GM21515 (cell line): Measurements from ENCODE around the gene CMTM8.
"Not testable (repeated sequence)": the region's sequence is repeated elsewhere in the genome, so short reads cannot be mapped to it uniquely, and the experiment has no call there.

Experiments
- ATAC-seq: cut with Tn5 transposase; IDR thresholded peaks from one replicate; pipeline ENCODE4 v1.9.1; 2021; ENCODE audit not compliant: unreplicated experiment

CMTM8 gene

GRCh38 chr3:32228743-32229142 is 9.7 kb upstream of the CMTM8 start:
- not testable (repeated sequence) for ATAC-seq

- ATAC-seq: no peak
Measured at GRCh38 chr3:32229565-32229964, 8.9 kb upstream of the CMTM8 start.

- ATAC-seq: no peak
Measured at GRCh38 chr3:32236377-32236776, 2.1 kb upstream of the CMTM8 start.

GRCh38 chr3:32237670-32238452 is 619 bp upstream of the CMTM8 start:
- ATAC-seq: no peak

- no peak for ATAC-seq
Measured at GRCh38 chr3:32239307-32240158, 1.1 kb downstream of the CMTM8 start.

- peak; percentile 45 for ATAC-seq
Measured at GRCh38 chr3:32240159-32240545, 1.7 kb downstream of the CMTM8 start.

- ATAC-seq: no peak
Measured at GRCh38 chr3:32241100-32241499, 2.6 kb downstream of the CMTM8 start.

GRCh38 chr3:32243519-32243918 is 5.0 kb downstream of the CMTM8 start:
- no peak for ATAC-seq

- ATAC-seq: no peak
Measured at GRCh38 chr3:32245200-32245599, 6.7 kb downstream of the CMTM8 start.

GRCh38 chr3:32246079-32246675 is 7.7 kb downstream of the CMTM8 start:
- ATAC-seq: no peak

GRCh38 chr3:32249184-32249782 is 10.8 kb downstream of the CMTM8 start:
- ATAC-seq: no peak

- ATAC-seq: no peak
Measured at GRCh38 chr3:32254268-32254667, 15.8 kb downstream of the CMTM8 start.

GRCh38 chr3:32255345-32255744 is 16.9 kb downstream of the CMTM8 start:
- no peak for ATAC-seq

- no peak for ATAC-seq
Measured at GRCh38 chr3:32256206-32256605, 17.7 kb downstream of the CMTM8 start.

- no peak for ATAC-seq
Measured at GRCh38 chr3:32257042-32257441, 18.6 kb downstream of the CMTM8 start.

- no peak for ATAC-seq
Measured at GRCh38 chr3:32257641-32258438, 19.4 kb downstream of the CMTM8 start.

- ATAC-seq: no peak
Measured at GRCh38 chr3:32258869-32259268, 20.4 kb downstream of the CMTM8 start.

- ATAC-seq: no peak
Measured at GRCh38 chr3:32261545-32261944, 23.1 kb downstream of the CMTM8 start.

- ATAC-seq: no peak
Measured at GRCh38 chr3:32262201-32262600, 23.7 kb downstream of the CMTM8 start.

- no peak for ATAC-seq
Measured at GRCh38 chr3:32274306-32274705, 35.8 kb downstream of the CMTM8 start.

- ATAC-seq: no peak
Measured at GRCh38 chr3:32275506-32275905, 37.0 kb downstream of the CMTM8 start.
